Measurements from ENCODE around the gene CYLC1. TPM values are rescaled to one million over a fixed set of nuclear protein-coding genes. Genes with fewer than 3 reads are reported as not detected.

The CYLC1 gene, protein sequence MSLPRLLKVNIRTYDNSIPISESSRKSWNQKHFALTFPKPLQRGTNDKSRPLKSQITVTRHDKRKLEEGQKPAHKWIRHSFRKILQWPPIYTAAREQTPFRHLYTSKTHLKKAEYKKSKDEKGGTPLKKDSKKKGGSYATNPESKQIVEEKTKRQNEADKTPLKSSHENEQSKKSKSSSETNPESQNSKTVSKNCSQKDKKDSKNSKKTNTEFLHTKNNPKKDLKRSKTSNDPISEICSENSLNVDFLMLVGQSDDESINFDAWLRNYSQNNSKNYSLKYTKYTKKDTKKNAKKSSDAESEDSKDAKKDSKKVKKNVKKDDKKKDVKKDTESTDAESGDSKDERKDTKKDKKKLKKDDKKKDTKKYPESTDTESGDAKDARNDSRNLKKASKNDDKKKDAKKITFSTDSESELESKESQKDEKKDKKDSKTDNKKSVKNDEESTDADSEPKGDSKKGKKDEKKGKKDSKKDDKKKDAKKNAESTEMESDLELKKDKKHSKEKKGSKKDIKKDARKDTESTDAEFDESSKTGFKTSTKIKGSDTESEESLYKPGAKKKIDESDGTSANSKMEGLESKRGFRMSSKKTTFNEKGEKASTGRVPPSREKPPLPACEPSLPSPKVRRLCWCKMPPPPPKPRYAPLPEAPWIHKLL
- total RNA-seq (not detected in 2 replicates), polyA plus RNA-seq (not detected in 2 replicates), polyA minus RNA-seq (not detected in 2 replicates), Bru-seq, nascent RNA (not detected), BruChase-seq, experiment 1, labeled RNA remaining after a 6-hour chase (not detected), BruChase-seq, experiment 2, labeled RNA remaining after a 2-hour chase (not detected)
- polyA plus RNA-seq (2011; cell fraction: cytosol; rRNA removed): not detected in 2 replicates
- polyA plus RNA-seq (2011; cell fraction: nucleus; rRNA removed): not detected in 2 replicates
- polyA plus RNA-seq (2012): not detected in 2 replicates
- not detected for polyA minus RNA-seq (2011; cell fraction: cytosol; rRNA and poly(A)+ RNA removed)
- not detected in 2 replicates for polyA minus RNA-seq (2011; cell fraction: nucleus; rRNA and poly(A)+ RNA removed)
- long read RNA-seq: 0 reads

DNA sequence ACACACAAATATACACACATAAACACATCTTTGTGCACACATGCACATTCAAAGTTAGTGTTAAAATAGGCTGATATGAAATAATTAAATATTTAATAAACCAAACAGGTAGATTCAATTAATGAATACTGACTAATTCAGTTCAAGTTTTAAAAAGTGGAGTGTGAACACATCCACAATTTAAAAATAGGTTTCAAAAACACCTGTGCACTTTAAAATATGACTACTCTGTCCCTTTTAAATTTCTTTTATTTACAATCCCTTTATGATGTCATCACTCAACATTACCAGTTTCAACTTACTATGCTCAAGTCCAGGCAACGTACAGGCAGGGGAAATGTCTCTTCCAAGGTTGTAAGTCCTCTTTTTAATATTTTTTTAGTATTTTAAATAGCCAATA is at the start of gene CYLC1:
Gene CYLC1 (plus strand): TSS at position 301 of the 400 bp plus-strand sequence. CDS start 37 bp downstream, at position 338.
- POLR2A ChIA-PET: no interaction called here
- no peak within 1 kb of the TSS for H3K4me3 ChIP-seq (replicated peaks in 1 of 3; ENCODE audit: insufficient read depth in 1 of 3, low read depth in 1 of 3, low read length in 3 of 3)
- no peaks in the 10 kb centered on the region for H3K4me1 ChIP-seq (ENCODE audit: control insufficient read depth, extremely low read depth, insufficient read depth, low read length)
- BruUV-seq (replicated peaks): no TSS peak
- H3K79me2 ChIP-seq (ENCODE audit: control insufficient read depth, insufficient read depth, low read length): no peaks in the 10 kb centered on the region
- H3K27ac ChIP-seq (ENCODE audit: insufficient read depth, low read depth, low read length): no peak within 1 kb of the TSS
- dilution Hi-C loops (cut with MboI; ENCODE audit: extremely low pct_ligation_motif_present, low sequenced_read_pairs) (no loop called here), intact Hi-C loops (cut with micrococcal nuclease) (no loop called here)
- no peaks in the 10 kb centered on the region for H3K27me3 ChIP-seq (ENCODE audit: control insufficient read depth in 2 of 2, insufficient read depth in 2 of 2, low read length in 2 of 2)
- H4K20me1 ChIP-seq (replicated peaks; ENCODE audit: control insufficient read depth, extremely low read depth, insufficient read depth, low read length): no peaks in the 10 kb centered on the region
- H3K36me3 ChIP-seq (ENCODE audit: control insufficient read depth in 2 of 2, extremely low read depth in 1 of 2, insufficient read depth in 2 of 2, low read length in 2 of 2): no peaks in the 10 kb centered on the region
- CTCF ChIA-PET: no interaction called here
- H3K9ac ChIP-seq (replicated peaks; ENCODE audit: extremely low read depth, insufficient read depth, low read length): no peak within 1 kb of the TSS
- DNase-seq (ENCODE audit: low read depth, low spot score) (no peak), FAIRE-seq (no peak)
- H3K9me3 ChIP-seq (replicated peaks; ENCODE audit: control insufficient read depth, insufficient read depth, low read length): no peaks in the 10 kb centered on the region
- H2AFZ ChIP-seq (ENCODE audit: low read depth, low read length): no peak within 1 kb of the TSS
- no peak for TF ChIP-seq GATA2 (IDR thresholded peaks at IDR 0.05; ENCODE audit: insufficient read depth, insufficient read length, low read depth, low read length)
- TF ChIP-seq POLR2A (IDR thresholded peaks at IDR 0.05; ENCODE audit: low read depth, low read length): no peak
- no peak for TF ChIP-seq MYC (IDR thresholded peaks at IDR 0.05; ENCODE audit: low read depth, low read length)
- TF ChIP-seq FOS (IDR thresholded peaks at IDR 0.05; ENCODE audit: borderline replicate concordance, insufficient read depth, low read length): no peak
- TF ChIP-seq, protein P1, sequence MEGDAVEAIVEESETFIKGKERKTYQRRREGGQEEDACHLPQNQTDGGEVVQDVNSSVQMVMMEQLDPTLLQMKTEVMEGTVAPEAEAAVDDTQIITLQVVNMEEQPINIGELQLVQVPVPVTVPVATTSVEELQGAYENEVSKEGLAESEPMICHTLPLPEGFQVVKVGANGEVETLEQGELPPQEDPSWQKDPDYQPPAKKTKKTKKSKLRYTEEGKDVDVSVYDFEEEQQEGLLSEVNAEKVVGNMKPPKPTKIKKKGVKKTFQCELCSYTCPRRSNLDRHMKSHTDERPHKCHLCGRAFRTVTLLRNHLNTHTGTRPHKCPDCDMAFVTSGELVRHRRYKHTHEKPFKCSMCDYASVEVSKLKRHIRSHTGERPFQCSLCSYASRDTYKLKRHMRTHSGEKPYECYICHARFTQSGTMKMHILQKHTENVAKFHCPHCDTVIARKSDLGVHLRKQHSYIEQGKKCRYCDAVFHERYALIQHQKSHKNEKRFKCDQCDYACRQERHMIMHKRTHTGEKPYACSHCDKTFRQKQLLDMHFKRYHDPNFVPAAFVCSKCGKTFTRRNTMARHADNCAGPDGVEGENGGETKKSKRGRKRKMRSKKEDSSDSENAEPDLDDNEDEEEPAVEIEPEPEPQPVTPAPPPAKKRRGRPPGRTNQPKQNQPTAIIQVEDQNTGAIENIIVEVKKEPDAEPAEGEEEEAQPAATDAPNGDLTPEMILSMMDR (IDR thresholded peaks at IDR 0.05; ENCODE audit: extremely low read depth in 1 of 2, insufficient read depth in 1 of 2, low read depth in 1 of 2, low read length in 2 of 2): no peak
- no peak for TF ChIP-seq EZH2 (IDR thresholded peaks at IDR 0.05; ENCODE audit: borderline replicate concordance, low read depth, low read length, severe bottlenecking)
- no peak for TF ChIP-seq JUN (IDR thresholded peaks at IDR 0.05; ENCODE audit: borderline replicate concordance, insufficient read depth, insufficient read length, low read depth)
- TF ChIP-seq POLR2AphosphoS5 (IDR thresholded peaks at IDR 0.05; ENCODE audit: insufficient read depth, low read depth, low read length): no peak
- TF ChIP-seq, protein P2, sequence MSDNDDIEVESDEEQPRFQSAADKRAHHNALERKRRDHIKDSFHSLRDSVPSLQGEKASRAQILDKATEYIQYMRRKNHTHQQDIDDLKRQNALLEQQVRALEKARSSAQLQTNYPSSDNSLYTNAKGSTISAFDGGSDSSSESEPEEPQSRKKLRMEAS (IDR thresholded peaks at IDR 0.05; ENCODE audit: insufficient read depth, insufficient read length): no peak
- H3K4me2 ChIP-seq (ENCODE audit: insufficient read depth, low read length): no peak within 1 kb of the TSS
- no peaks in the 10 kb centered on the region for H3K9me1 ChIP-seq (replicated peaks; ENCODE audit: control insufficient read depth, extremely low read depth, insufficient read depth, low read length)
